SK-N-SH (cell line): ENCODE results near the gene EPB41L1. TPM values are rescaled to one million over a fixed set of nuclear protein-coding genes. Genes with fewer than 3 reads are reported as not detected.
A peak's percentile ranks its signal among the peaks of the same experiment; 100 is the strongest.

ENCODE experiments used
- CTCF ChIA-PET: fragments of 300-600, 350-600 bp; formaldehyde crosslinking; extraction: SDS; loops from one replicate; lab custom pipeline; 2021; lab: Yijun Ruan, JAX
- POLR2A ChIA-PET: fragments of 350-600 bp; sonication (Branson Sonifier 250); formaldehyde crosslinking; extraction: SDS; loops from one replicate; lab custom pipeline; 2020; ENCODE audit warnings: antibody characterized with exemption, inconsistent platforms; lab: Yijun Ruan, JAX
- DNase-seq: peaks from one replicate; pipeline ENCODE4 v3.0.0; 2012
- H2AFZ ChIP-seq: fragments of 200-600 bp; sonication (generic); 2 replicates; pipeline ENCODE4 v1.8.1; 2016; ENCODE audit warnings: antibody characterized with exemption, mild to moderate bottlenecking, low read depth
- H3F3A ChIP-seq: fragments of 200-600 bp; sonication (generic); replicated peaks from 2 replicates; pipeline ENCODE3; 2016; ENCODE audit warnings: antibody characterized with exemption, mild to moderate bottlenecking; ENCODE audit not compliant: insufficient read depth
- H3K27ac ChIP-seq, 2 experiments: fragments of 200-500 bp in 1 of 2; fragments of 200-600 bp in 1 of 2; sonication (Bioruptor generic) in 1 of 2; sonication (generic), shearing (Covaris generic) in 1 of 2; 2 replicates each; pipeline versions ENCODE4 v1.5.1 to v1.6.1; 2014 to 2016; ENCODE audit warnings: low read depth in 2 of 2, inconsistent platforms in 1 of 2, low read length in 1 of 2, mild to moderate bottlenecking in 1 of 2, mixed read lengths in 1 of 2
- H3K27me3 ChIP-seq: fragments of 200-600 bp; sonication (generic), shearing (Covaris generic); 2 replicates; pipeline ENCODE4 v1.6.1; 2016; ENCODE audit warnings: mixed run types; ENCODE audit not compliant: insufficient read depth
- H3K36me3 ChIP-seq, 2 experiments: fragments of 200-500 bp in 1 of 2; fragments of 200-600 bp in 1 of 2; sonication (Bioruptor generic) in 1 of 2; sonication (generic) in 1 of 2; replicated peaks in 1 of 2; 2 replicates each; pipeline versions ENCODE3 to v1.5.1; 2014 to 2016; ENCODE audit warnings: low read length in 1 of 2, mild to moderate bottlenecking in 1 of 2; ENCODE audit not compliant: insufficient read depth in 2 of 2, control insufficient read depth in 1 of 2
- H3K4me1 ChIP-seq, 2 experiments: fragments of 200-500 bp in 1 of 2; fragments of 200-600 bp in 1 of 2; sonication (Bioruptor generic) in 1 of 2; sonication (generic), shearing (Covaris generic) in 1 of 2; 2 replicates each; pipeline versions ENCODE4 v1.5.1 to v1.6.1; 2014 to 2016; ENCODE audit warnings: low read depth in 1 of 2, low read length in 1 of 2, mixed run types in 1 of 2; ENCODE audit not compliant: insufficient read depth in 2 of 2, control insufficient read depth in 1 of 2
- H3K4me2 ChIP-seq: fragments of 200-600 bp; sonication (generic), shearing (Covaris generic); 2 replicates; pipeline ENCODE4 v1.6.1; 2017; ENCODE audit warnings: mixed run types
- H3K4me3 ChIP-seq, 2 experiments: fragments of 200-500 bp in 1 of 2; fragments of 200-600 bp in 1 of 2; sonication (Bioruptor generic) in 1 of 2; sonication (generic), shearing (Covaris generic) in 1 of 2; 2 replicates each; pipeline versions ENCODE4 v1.5.1 to v1.8.1; 2014 to 2016; ENCODE audit warnings: low read depth in 2 of 2, inconsistent platforms in 1 of 2, low read length in 1 of 2, mild to moderate bottlenecking in 1 of 2, mixed read lengths in 1 of 2, moderate library complexity in 1 of 2
- H3K79me2 ChIP-seq: fragments of 200-600 bp; sonication (generic); 2 replicates; pipeline ENCODE4 v1.8.1; 2017; ENCODE audit warnings: mild to moderate bottlenecking; ENCODE audit not compliant: insufficient read depth
- H3K9ac ChIP-seq: fragments of 200-600 bp; sonication (generic); 2 replicates; pipeline ENCODE4 v1.6.1; 2017; ENCODE audit warnings: mixed run types
- H3K9me2 ChIP-seq: fragments of 200-600 bp; sonication (generic); 2 replicates; pipeline ENCODE4 v1.6.1; 2017; ENCODE audit warnings: mixed run types
- H3K9me3 ChIP-seq: fragments of 200-600 bp; sonication (generic); 2 replicates; pipeline ENCODE4 v1.6.1; 2017; ENCODE audit warnings: mixed run types, mild to moderate bottlenecking, moderate library complexity
- H4K20me1 ChIP-seq: fragments of 200-600 bp; sonication (generic); 2 replicates; pipeline ENCODE4 v1.6.1; 2017; ENCODE audit warnings: mild to moderate bottlenecking, mixed run types; ENCODE audit not compliant: insufficient read depth
- ELF1 ChIP-seq: IDR thresholded peaks from 2 replicates; pipeline ENCODE4 v1.4.0; 2012
- FOSL2 ChIP-seq: IDR thresholded peaks from 2 replicates; pipeline ENCODE4 v1.4.0; 2012; ENCODE audit warnings: low read depth, mild to moderate bottlenecking, moderate library complexity, borderline replicate concordance
- FOXJ3 ChIP-seq: sonication (generic); formaldehyde crosslinking; IDR thresholded peaks from 2 replicates; pipeline ENCODE4 v1.5.1; 2020; ENCODE audit warnings: mild to moderate bottlenecking, missing genetic modification reagents
- GABPA ChIP-seq: IDR thresholded peaks from 2 replicates; pipeline ENCODE4 v1.4.0; 2012; ENCODE audit warnings: low read depth, mild to moderate bottlenecking
- GATA2 ChIP-seq: sonication (generic); formaldehyde crosslinking; IDR thresholded peaks from 2 replicates; pipeline ENCODE4 v1.5.0; 2020; ENCODE audit warnings: mild to moderate bottlenecking, missing genetic modification reagents
- JUND ChIP-seq: IDR thresholded peaks from 2 replicates; pipeline ENCODE4 v1.4.0; 2012
- NFIC ChIP-seq: IDR thresholded peaks from 2 replicates; pipeline ENCODE4 v1.4.0; 2012; ENCODE audit warnings: borderline replicate concordance
- POLR2AphosphoS5 ChIP-seq: IDR thresholded peaks from 2 replicates; pipeline ENCODE4 v1.6.1; 2012; ENCODE audit warnings: low read depth, low read length
- SMC3 ChIP-seq: IDR thresholded peaks from 2 replicates; pipeline ENCODE4 v1.6.1; 2012; ENCODE audit warnings: low read depth, low read length, improper control_type of control experiment
- TEAD4 ChIP-seq: IDR thresholded peaks from 2 replicates; pipeline ENCODE4 v1.4.0; 2012; ENCODE audit warnings: mild to moderate bottlenecking, borderline replicate concordance; ENCODE audit not compliant: insufficient read depth
- YY1 ChIP-seq: IDR thresholded peaks from 2 replicates; pipeline ENCODE4 v1.4.0; 2012; ENCODE audit warnings: low read depth, mild to moderate bottlenecking
- WGBS: methylation state at CpG from one replicate; pipeline ENCODE4 v1.1.6; 2017; ENCODE audit warnings: low lambda C conversion rate; 5-methylcytosine and 5-hydroxymethylcytosine counted together
- polyA plus RNA-seq, 3 experiments: library from polyadenylated mRNA; depleted of rRNA; stranded (reverse); fragments of >200 nt; gene quantifications; 2 replicates each; pipeline ENCODE4 v1.2.3, GENCODE V29; 2012
- TF ChIP-seq, protein P1 (sequence below): IDR thresholded peaks from 2 replicates; pipeline ENCODE4; 2012
- TF ChIP-seq, protein P2 (sequence below): IDR thresholded peaks from 2 replicates; pipeline ENCODE4 v1.4.0; 2012; ENCODE audit warnings: low read depth
- TF ChIP-seq, protein P3 (sequence below): IDR thresholded peaks from 2 replicates; pipeline ENCODE4 v1.4.0; 2012; ENCODE audit warnings: low read depth, borderline replicate concordance
- TF ChIP-seq, protein P4 (sequence below): fragments of 150-350 bp; IDR thresholded peaks from 2 replicates; pipeline ENCODE4 v1.6.1; 2017; ENCODE audit warnings: antibody characterized with exemption, low read length, low read depth, borderline replicate concordance

EPB41L1 gene
- polyA plus RNA-seq, 1 of the 3 experiments (the other 2 are of a cell fraction) = 26.1 TPM

DNA sequence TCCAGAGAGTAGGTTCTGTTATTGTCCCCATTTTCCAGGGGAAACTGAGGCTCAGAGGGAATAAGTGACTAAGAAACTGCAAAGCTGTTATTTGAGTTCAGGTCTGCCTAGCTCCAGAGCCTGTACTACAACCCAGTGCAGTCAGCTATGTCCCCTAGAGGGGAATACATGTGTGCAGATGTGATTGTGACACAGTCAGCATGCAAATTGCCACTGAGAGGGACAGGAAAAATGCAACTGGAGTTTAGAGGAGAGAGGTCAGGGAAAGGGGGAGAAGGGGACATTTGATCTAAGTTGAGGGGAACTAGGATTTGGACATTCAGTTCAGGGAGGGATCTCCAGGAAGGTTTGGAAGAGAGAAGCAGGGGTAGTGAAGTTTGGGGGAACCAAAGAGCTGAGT lies 38.6 kb upstream of the EPB41L1 start:
- no peak for DNase-seq
- POLR2A ChIA-PET = no interaction called here
- Histone ChIP-seq H3K4me1 (no peaks in the 10 kb centered on the region), H3K4me3 (no peak overlapping the region), H3K9ac (no peak overlapping the region), H3K79me2 (no peaks in the 10 kb centered on the region), H3K4me2 (no peak overlapping the region), H2AFZ (no peak overlapping the region), H3K9me2 (no peaks in the 10 kb centered on the region), H3K27ac (no peak overlapping the region), H3F3A (peaks cover 7% of the 10 kb centered on the region), H3K36me3 (no peaks in the 10 kb centered on the region), H3K9me3 (no peaks in the 10 kb centered on the region), H4K20me1 (no peaks in the 10 kb centered on the region), H3K27me3 (no peaks in the 10 kb centered on the region)
- CTCF ChIA-PET = interaction anchor here (1.0 to 1.2 kb wide), 2 partner anchors 11 to 121 kb away, joined by 3 to 5 read pairs; no protein-coding TSS in a partner anchor
- TF ChIP-seq, protein P1, sequence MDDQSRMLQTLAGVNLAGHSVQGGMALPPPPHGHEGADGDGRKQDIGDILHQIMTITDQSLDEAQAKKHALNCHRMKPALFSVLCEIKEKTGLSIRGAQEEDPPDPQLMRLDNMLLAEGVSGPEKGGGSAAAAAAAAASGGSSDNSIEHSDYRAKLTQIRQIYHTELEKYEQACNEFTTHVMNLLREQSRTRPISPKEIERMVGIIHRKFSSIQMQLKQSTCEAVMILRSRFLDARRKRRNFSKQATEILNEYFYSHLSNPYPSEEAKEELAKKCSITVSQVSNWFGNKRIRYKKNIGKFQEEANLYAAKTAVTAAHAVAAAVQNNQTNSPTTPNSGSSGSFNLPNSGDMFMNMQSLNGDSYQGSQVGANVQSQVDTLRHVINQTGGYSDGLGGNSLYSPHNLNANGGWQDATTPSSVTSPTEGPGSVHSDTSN = no peak
- TF ChIP-seq JUND (no peak), GABPA (no peak), ELF1 (no peak), SMC3 (no peak), NFIC (no peak), POLR2AphosphoS5 (no peak), YY1 (no peak), TEAD4 (no peak), FOSL2 (no peak), FOXJ3 (CRISPR knock-in tag) (no peak)
- TF ChIP-seq, protein P2, sequence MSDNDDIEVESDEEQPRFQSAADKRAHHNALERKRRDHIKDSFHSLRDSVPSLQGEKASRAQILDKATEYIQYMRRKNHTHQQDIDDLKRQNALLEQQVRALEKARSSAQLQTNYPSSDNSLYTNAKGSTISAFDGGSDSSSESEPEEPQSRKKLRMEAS = no peak

DNA sequence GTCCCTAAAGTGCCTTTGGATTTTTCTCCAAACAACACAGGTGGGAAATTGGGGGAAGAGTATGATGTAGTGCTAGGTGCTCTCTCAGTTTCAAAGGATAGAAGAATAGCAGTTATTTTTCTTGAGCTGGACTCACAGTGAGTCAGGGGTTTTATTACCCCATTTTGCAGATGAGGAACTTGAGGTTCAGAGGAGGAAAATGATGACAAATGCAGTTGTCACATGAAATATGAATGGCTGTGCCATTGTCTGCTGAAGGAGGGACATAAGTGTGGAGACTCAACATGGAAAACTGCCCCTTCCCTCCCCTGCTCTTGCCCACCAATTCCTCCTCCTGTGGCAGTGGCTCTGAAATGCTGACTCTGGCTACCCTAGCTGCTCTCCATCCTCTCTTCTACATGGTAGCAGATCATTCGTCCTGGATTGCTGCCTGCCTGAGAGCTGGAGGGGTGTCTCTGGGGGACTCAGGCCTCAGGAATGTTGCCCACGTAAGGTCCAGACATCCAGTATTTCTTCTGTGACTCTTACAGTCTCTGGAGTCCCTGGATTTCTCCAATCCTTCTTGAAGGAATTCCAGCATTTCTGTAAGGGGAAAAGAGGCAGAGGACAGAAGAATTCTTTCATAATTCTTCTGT lies 37.6 kb upstream of the EPB41L1 start:
- Histone ChIP-seq H3K36me3 (no peaks in the 10 kb centered on the region), H3K79me2 (no peaks in the 10 kb centered on the region), H3K4me3 (no peak overlapping the region), H3F3A (peaks cover 7% of the 10 kb centered on the region), H4K20me1 (no peaks in the 10 kb centered on the region), H3K9ac (no peak overlapping the region), H3K27me3 (no peaks in the 10 kb centered on the region), H2AFZ (no peak overlapping the region), H3K4me2 (0 out of 2 replicates have a peak overlapping the region, but pooled peaks have one; percentile 12), H3K9me3 (no peaks in the 10 kb centered on the region), H3K4me1 (no peaks in the 10 kb centered on the region), H3K9me2 (no peaks in the 10 kb centered on the region), H3K27ac (peak overlapping the region in 1 of 2 experiments; percentile 11; a peak in 1 of 4 replicates)
- CTCF ChIA-PET = interaction anchor here (0.9 to 2.1 kb wide), 5 partner anchors 10 to 122 kb away, joined by 3 to 9 read pairs (median 5); no protein-coding TSS in a partner anchor
- POLR2A ChIA-PET = no interaction called here
- DNase-seq = no peak
- TF ChIP-seq, protein P3, sequence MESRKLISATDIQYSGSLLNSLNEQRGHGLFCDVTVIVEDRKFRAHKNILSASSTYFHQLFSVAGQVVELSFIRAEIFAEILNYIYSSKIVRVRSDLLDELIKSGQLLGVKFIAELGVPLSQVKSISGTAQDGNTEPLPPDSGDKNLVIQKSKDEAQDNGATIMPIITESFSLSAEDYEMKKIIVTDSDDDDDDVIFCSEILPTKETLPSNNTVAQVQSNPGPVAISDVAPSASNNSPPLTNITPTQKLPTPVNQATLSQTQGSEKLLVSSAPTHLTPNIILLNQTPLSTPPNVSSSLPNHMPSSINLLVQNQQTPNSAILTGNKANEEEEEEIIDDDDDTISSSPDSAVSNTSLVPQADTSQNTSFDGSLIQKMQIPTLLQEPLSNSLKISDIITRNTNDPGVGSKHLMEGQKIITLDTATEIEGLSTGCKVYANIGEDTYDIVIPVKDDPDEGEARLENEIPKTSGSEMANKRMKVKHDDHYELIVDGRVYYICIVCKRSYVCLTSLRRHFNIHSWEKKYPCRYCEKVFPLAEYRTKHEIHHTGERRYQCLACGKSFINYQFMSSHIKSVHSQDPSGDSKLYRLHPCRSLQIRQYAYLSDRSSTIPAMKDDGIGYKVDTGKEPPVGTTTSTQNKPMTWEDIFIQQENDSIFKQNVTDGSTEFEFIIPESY = no peak
- TF ChIP-seq FOSL2 (peak; percentile 34; the same call in 1 of the 2 replicates), GATA2 (CRISPR knock-in tag) (no peak), JUND (0 out of 2 replicates have a peak, but pooled peaks have one; percentile 29)
- TF ChIP-seq, protein P4, sequence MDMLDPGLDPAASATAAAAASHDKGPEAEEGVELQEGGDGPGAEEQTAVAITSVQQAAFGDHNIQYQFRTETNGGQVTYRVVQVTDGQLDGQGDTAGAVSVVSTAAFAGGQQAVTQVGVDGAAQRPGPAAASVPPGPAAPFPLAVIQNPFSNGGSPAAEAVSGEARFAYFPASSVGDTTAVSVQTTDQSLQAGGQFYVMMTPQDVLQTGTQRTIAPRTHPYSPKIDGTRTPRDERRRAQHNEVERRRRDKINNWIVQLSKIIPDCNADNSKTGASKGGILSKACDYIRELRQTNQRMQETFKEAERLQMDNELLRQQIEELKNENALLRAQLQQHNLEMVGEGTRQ = no peak
- TF ChIP-seq, protein P1 = no peak
- 3% methylated on average over 2 of the region's 2 CpGs for WGBS
